Neuronal stem cell (in vitro differentiated cells): ENCODE results near the gene ADRB2.

Experiments
- DNase-seq: peaks from one replicate; pipeline ENCODE4 v3.0.0-alpha.2; 2013; ENCODE audit warnings: low spot score
- H2AFZ ChIP-seq: one replicate; pipeline ENCODE4 v1.6.1; 2013; ENCODE audit warnings: mild to moderate bottlenecking, low read length, inconsistent platforms
- H2AK5ac ChIP-seq: 2 replicates; pipeline ENCODE4 v1.6.1; 2013; ENCODE audit warnings: low read depth, mild to moderate bottlenecking, inconsistent platforms, low read length, moderate library complexity, mixed read lengths
- H2BK120ac ChIP-seq: 2 replicates; pipeline ENCODE4 v1.6.1; 2013; ENCODE audit warnings: low read depth, mild to moderate bottlenecking, inconsistent platforms, low read length, moderate library complexity, mixed read lengths
- H2BK12ac ChIP-seq: one replicate; pipeline ENCODE4 v1.6.1; 2013; ENCODE audit warnings: low read length, inconsistent platforms
- H2BK15ac ChIP-seq: 2 replicates; pipeline ENCODE4 v1.6.1; 2013; ENCODE audit warnings: mild to moderate bottlenecking, low read length, inconsistent platforms, mixed read lengths
- H2BK5ac ChIP-seq: one replicate; pipeline ENCODE4 v1.6.1; 2013; ENCODE audit warnings: inconsistent platforms, mild to moderate bottlenecking, low read length, moderate library complexity
- H3K14ac ChIP-seq: one replicate; pipeline ENCODE4 v1.6.1; 2013; ENCODE audit warnings: low read length, inconsistent platforms
- H3K18ac ChIP-seq: 2 replicates; pipeline ENCODE4 v1.6.1; 2013; ENCODE audit warnings: low read length, inconsistent platforms
- H3K23ac ChIP-seq: 2 replicates; pipeline ENCODE4 v1.6.1; 2013; ENCODE audit warnings: low read depth, mild to moderate bottlenecking, mixed read lengths, low read length, inconsistent platforms; ENCODE audit not compliant: poor library complexity
- H3K27ac ChIP-seq: replicated peaks from 3 replicates; pipeline ENCODE4 v1.5.1; 2013; ENCODE audit warnings: low read length, inconsistent platforms
- H3K27me3 ChIP-seq, 3 experiments: 2 replicates each; pipeline ENCODE4 v1.6.1; 2013; ENCODE audit warnings: low read length in 3 of 3, mild to moderate bottlenecking in 2 of 3, inconsistent platforms in 1 of 3, low read depth in 1 of 3, mixed read lengths in 1 of 3, moderate library complexity in 1 of 3; ENCODE audit not compliant: control insufficient read depth in 3 of 3, insufficient read depth in 3 of 3
- H3K36me3 ChIP-seq, 2 donors: replicated peaks in 1 of 2; 2 replicates each; pipeline ENCODE4 v1.6.1; 2013; ENCODE audit warnings: low read length in 2 of 2; ENCODE audit not compliant: control insufficient read depth in 2 of 2, insufficient read depth in 2 of 2
- H3K4ac ChIP-seq: 2 replicates; pipeline ENCODE4 v1.6.1; 2013; ENCODE audit warnings: inconsistent platforms, mild to moderate bottlenecking, low read length, moderate library complexity
- H3K4me1 ChIP-seq, 2 donors: 1 replicate in 1 of 2; 2 replicates in 1 of 2; pipeline ENCODE4 v1.6.1; 2013; ENCODE audit warnings: low read length in 2 of 2, low read depth in 1 of 2; ENCODE audit not compliant: control insufficient read depth in 2 of 2, insufficient read depth in 1 of 2
- H3K4me2 ChIP-seq: one replicate; pipeline ENCODE4 v1.6.1; 2013; ENCODE audit warnings: mild to moderate bottlenecking, low read length, inconsistent platforms; ENCODE audit not compliant: insufficient read depth, poor library complexity, severe bottlenecking
- H3K4me3 ChIP-seq, 2 donors: 2 replicates each; pipeline ENCODE4 v1.5.1; 2013; ENCODE audit warnings: low read length in 2 of 2, mild to moderate bottlenecking in 2 of 2, inconsistent platforms in 1 of 2, moderate library complexity in 1 of 2
- H3K79me1 ChIP-seq: one replicate; pipeline ENCODE4 v1.6.1; 2013; ENCODE audit warnings: low read depth, mild to moderate bottlenecking, inconsistent platforms, low read length, moderate library complexity
- H3K9ac ChIP-seq: one replicate; pipeline ENCODE4 v1.6.1; 2013; ENCODE audit warnings: mild to moderate bottlenecking, low read depth, low read length, inconsistent platforms; ENCODE audit not compliant: poor library complexity
- H3K9me3 ChIP-seq, 2 donors: replicated peaks in 1 of 2; 2 replicates each; pipeline versions ENCODE3 to v1.6.1; 2013; ENCODE audit warnings: low read length in 2 of 2, mild to moderate bottlenecking in 2 of 2, inconsistent platforms in 1 of 2, low read depth in 1 of 2, mixed read lengths in 1 of 2, moderate library complexity in 1 of 2; ENCODE audit not compliant: control insufficient read depth in 2 of 2, insufficient read depth in 1 of 2
- H4K8ac ChIP-seq: one replicate; pipeline ENCODE4 v1.6.1; 2013; ENCODE audit warnings: low read depth, mild to moderate bottlenecking, inconsistent platforms, low read length, moderate library complexity
- H4K91ac ChIP-seq: one replicate; pipeline ENCODE4 v1.6.1; 2013; ENCODE audit warnings: low read length, low read depth, mild to moderate bottlenecking, inconsistent platforms; ENCODE audit not compliant: poor library complexity
- WGBS, 2 donors: extraction: QIAGEN DNeasy Blood & Tissue Kit; methylation state at CpG; one replicate each; pipeline ENCODE4 v1.1.7; 2013; ENCODE audit warnings: missing lambda C conversion rate in 2 of 2, mixed read lengths in 1 of 2; ENCODE audit not compliant: insufficient read length in 2 of 2, insufficient replicate concordance in 1 of 2; ENCODE audit errors: extremely low coverage in 2 of 2; 5-methylcytosine and 5-hydroxymethylcytosine counted together

ADRB2 gene

DNA sequence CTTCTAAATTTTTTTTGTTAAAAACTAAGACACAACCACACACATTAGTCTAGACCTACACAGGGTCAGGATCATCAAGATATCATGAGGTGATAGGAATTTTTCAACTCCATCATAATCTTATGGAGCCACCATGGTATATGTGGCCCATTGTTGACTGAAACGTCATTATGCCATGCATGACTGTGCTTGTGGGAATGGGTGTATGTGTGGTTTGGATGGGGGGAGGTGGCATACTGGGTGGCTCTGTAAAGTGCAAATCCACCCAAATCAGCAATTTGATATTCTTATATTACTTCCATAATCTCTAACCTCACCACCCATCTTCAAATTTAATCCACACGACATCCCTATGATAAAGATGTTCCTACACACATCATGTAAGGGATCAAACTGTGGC, 21.0 kb downstream of the ADRB2 start:
- H4K91ac ChIP-seq: no peak overlapping the region
- DNase-seq: no peak
- no peak overlapping the region for H2AK5ac ChIP-seq
- H3K23ac ChIP-seq: no peak overlapping the region
- H2BK12ac ChIP-seq: no peak overlapping the region
- no peak overlapping the region for H3K9ac ChIP-seq
- no peak overlapping the region for H2BK5ac ChIP-seq
- WGBS, 2 donors: 100% methylated on average over 1 of the region's 2 CpGs; no CpG with 5 or more reads in 1 of the 2 donors
- no peak overlapping the region for H3K4me3 ChIP-seq
- H3K27ac ChIP-seq: no peak overlapping the region
- H3K14ac ChIP-seq: no peak overlapping the region
- H3K79me1 ChIP-seq: no peaks in the 10 kb centered on the region
- no peaks in the 10 kb centered on the region for H3K27me3 ChIP-seq
- no peak overlapping the region for H4K8ac ChIP-seq
- no peak overlapping the region for H3K4ac ChIP-seq
- no peak overlapping the region for H2AFZ ChIP-seq
- H3K4me1 ChIP-seq: peaks cover 0 to 8% of the 10 kb centered on the region in 2 donors
- no peak overlapping the region for H3K4me2 ChIP-seq
- no peak overlapping the region for H3K18ac ChIP-seq
- no peak overlapping the region for H2BK120ac ChIP-seq
- H2BK15ac ChIP-seq: no peak overlapping the region
- H3K9me3 ChIP-seq: no peaks in the 10 kb centered on the region
- H3K36me3 ChIP-seq: no peaks in the 10 kb centered on the region

DNA sequence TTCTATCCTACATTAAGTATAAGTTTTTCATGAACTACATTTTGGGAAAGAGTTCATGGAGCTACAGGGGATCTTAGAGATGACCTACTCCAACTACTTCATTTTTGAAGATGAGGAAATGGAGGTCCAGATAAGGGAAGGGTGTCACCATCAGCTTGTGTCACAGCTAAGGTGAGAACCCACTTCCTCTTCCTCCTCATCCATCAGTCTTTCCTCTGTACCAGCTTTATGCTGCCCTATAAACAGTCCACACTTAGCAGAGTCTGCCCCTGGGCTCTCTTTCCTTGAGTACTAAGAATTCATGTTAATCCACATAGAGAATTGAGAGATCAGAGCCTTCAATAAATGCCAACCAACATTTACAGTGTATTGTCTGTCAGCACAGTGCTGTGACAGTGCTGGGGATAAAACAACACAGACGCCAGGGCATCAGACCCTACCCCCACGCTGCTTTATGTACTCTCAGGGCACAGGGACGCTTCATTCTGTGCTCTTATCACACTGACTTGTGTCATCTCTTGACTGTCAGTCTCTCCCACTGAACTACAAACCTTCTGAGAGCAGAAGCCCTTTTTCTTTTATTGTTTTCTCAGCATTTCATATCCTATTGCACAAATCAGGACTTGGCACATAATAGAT, 22.1 kb downstream of the ADRB2 start:
- no CpG with 5 or more reads among the region's 3 CpGs for WGBS, 2 donors
- no peak overlapping the region for H4K91ac ChIP-seq

DNA sequence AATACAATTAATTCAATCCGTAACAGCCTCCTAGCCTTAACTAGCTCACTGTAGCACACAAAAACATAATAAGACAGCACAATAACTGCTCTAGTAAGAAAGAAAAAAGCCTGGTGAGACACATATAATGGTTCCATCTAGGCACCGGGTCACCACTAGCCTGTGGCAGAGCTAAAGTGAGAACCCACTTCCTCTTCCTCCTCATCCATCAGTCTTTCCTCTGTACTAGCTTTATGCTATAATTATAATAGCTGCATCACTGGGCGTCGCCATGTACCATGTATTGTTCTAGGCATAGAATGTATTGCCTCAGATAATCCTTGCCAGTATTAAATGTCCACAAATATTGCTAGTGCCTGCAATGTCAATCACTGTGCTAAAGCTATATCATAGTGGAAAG, 23.1 kb downstream of the ADRB2 start:
- H4K8ac ChIP-seq: no peak overlapping the region
- no peak overlapping the region for H2AFZ ChIP-seq
- H2AK5ac ChIP-seq: no peak overlapping the region
- H2BK120ac ChIP-seq: no peak overlapping the region
- H3K9ac ChIP-seq: no peak overlapping the region
- peaks cover 0 to 4% of the 10 kb centered on the region in 2 donors for H3K4me1 ChIP-seq
- no peaks in the 10 kb centered on the region for H3K27me3 ChIP-seq
- no peak overlapping the region for H2BK15ac ChIP-seq
- H3K4me2 ChIP-seq: no peak overlapping the region
- H3K18ac ChIP-seq: no peak overlapping the region
- no peak overlapping the region for H3K23ac ChIP-seq
- no peak overlapping the region for H3K4ac ChIP-seq
- no peaks in the 10 kb centered on the region for H3K79me1 ChIP-seq
- no CpG with 5 or more reads among the region's 4 CpGs for WGBS, 2 donors
- H3K9me3 ChIP-seq: no peaks in the 10 kb centered on the region
- no peak overlapping the region for H3K27ac ChIP-seq
- DNase-seq: no peak
- no peak overlapping the region for H2BK12ac ChIP-seq
- no peak overlapping the region for H2BK5ac ChIP-seq
- H3K36me3 ChIP-seq: no peaks in the 10 kb centered on the region
- H3K14ac ChIP-seq: no peak overlapping the region
- no peak overlapping the region for H3K4me3 ChIP-seq
- H4K91ac ChIP-seq: no peak overlapping the region

More for the DNA sequence above, 22.1 kb downstream of the ADRB2 start:
- Histone ChIP-seq H3K4me2 (no peak overlapping the region), H2BK5ac (no peak overlapping the region), H3K4ac (no peak overlapping the region), H2BK12ac (no peak overlapping the region), H2BK120ac (no peak overlapping the region), H2AFZ (no peak overlapping the region), H3K27ac (no peak overlapping the region), H3K14ac (no peak overlapping the region), H3K27me3 (no peaks in the 10 kb centered on the region), H3K9me3 (no peaks in the 10 kb centered on the region), H3K4me1 (peaks cover 0 to 6% of the 10 kb centered on the region in 2 donors), H3K9ac (no peak overlapping the region), H2BK15ac (no peak overlapping the region), H2AK5ac (no peak overlapping the region), H3K79me1 (no peaks in the 10 kb centered on the region), H3K4me3 (no peak overlapping the region), H4K8ac (no peak overlapping the region), H3K23ac (no peak overlapping the region), H3K36me3 (no peaks in the 10 kb centered on the region), H3K18ac (no peak overlapping the region)
- DNase-seq: no peak

DNA sequence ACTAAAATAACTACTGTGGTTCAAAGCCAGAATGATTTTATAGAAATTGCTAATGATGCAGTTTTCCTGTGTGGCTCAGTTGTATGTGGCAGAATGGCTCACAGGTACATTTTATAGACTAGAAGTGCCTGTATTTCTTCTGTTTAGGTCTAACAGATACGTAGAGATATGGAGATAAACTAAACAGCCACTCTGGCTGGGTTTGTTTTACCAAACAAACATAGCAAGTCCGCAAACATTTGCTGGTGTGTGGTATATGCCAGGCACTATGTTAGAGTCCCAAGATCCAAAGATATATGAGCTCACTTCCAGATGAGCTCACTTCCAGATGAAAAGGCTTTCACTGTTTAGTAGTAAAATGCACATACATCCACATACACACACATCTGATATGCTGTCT, 24.4 kb downstream of the ADRB2 start:
- H2BK5ac ChIP-seq: no peak overlapping the region
- H2BK120ac ChIP-seq: no peak overlapping the region
- no CpG with 5 or more reads among the region's 2 CpGs for WGBS, 2 donors

More for the DNA sequence above, 24.4 kb downstream of the ADRB2 start:
- no peak overlapping the region for H2AK5ac ChIP-seq
- H3K27ac ChIP-seq: no peak overlapping the region
- H3K4me2 ChIP-seq: no peak overlapping the region
- no peak overlapping the region for H3K14ac ChIP-seq
- H4K8ac ChIP-seq: no peak overlapping the region
- H2AFZ ChIP-seq: no peak overlapping the region
- no peak overlapping the region for H3K4ac ChIP-seq
- H3K27me3 ChIP-seq: no peaks in the 10 kb centered on the region
- H3K79me1 ChIP-seq: no peaks in the 10 kb centered on the region
- no peak overlapping the region for H3K18ac ChIP-seq
- no peaks in the 10 kb centered on the region for H3K36me3 ChIP-seq
- no peak overlapping the region for H4K91ac ChIP-seq
- no peak overlapping the region for H2BK12ac ChIP-seq
- H3K9me3 ChIP-seq: no peaks in the 10 kb centered on the region
- H3K9ac ChIP-seq: no peak overlapping the region
- H3K4me3 ChIP-seq: no peak overlapping the region
- H2BK15ac ChIP-seq: no peak overlapping the region
- H3K23ac ChIP-seq: no peak overlapping the region
- no peak for DNase-seq
- H3K4me1 ChIP-seq: no peaks in the 10 kb centered on the region
